Uterus (tissue), 4 donors: ENCODE results near the gene LCN10. TPM values are rescaled to one million over a fixed set of nuclear protein-coding genes. Genes with fewer than 3 reads are reported as not detected.

ENCODE experiments used
- DNase-seq, 2 donors: peaks; one replicate each; pipeline ENCODE4 v3.0.0-alpha.2; 2019 to 2020
- H3K27ac ChIP-seq, 2 donors: fragments of 200-600 bp; sonication (generic); 1 replicate in 1 of 2; 2 replicates in 1 of 2; pipeline ENCODE4 v1.5.1; 2016 to 2018
- H3K27me3 ChIP-seq, 2 donors: fragments of 200-600 bp; sonication (generic); one replicate each; pipeline ENCODE4 v1.5.1; 2018 to 2019; ENCODE audit warnings: control low read depth in 1 of 2
- H3K36me3 ChIP-seq, 2 donors: fragments of 200-600 bp; sonication (generic); one replicate each; pipeline ENCODE4 v1.5.1; 2019; ENCODE audit warnings: control low read depth in 1 of 2
- H3K4me1 ChIP-seq, 2 donors: fragments of 200-600 bp; sonication (generic); one replicate each; pipeline ENCODE4 v1.5.1; 2018 to 2019; ENCODE audit warnings: control low read depth in 1 of 2
- H3K4me3 ChIP-seq, 2 donors: fragments of 200-600 bp; sonication (generic); 1 replicate in 1 of 2; 2 replicates in 1 of 2; pipeline ENCODE4 v1.5.1; 2018 to 2019; ENCODE audit warnings: mild to moderate bottlenecking in 1 of 2
- H3K9me3 ChIP-seq, 2 donors: fragments of 200-600 bp; sonication (generic); one replicate each; pipeline ENCODE4 v1.5.1; 2019; ENCODE audit warnings: control low read depth in 1 of 2
- CTCF ChIP-seq, 4 experiments: fragments of 200-600 bp in 2 of 4; fragments of 450-650 bp in 2 of 4; sonication (generic) in 2 of 4; IDR thresholded peaks; one replicate each; pipeline ENCODE4 v1.5.1; 2016 to 2019; ENCODE audit warnings: antibody characterized with exemption in 4 of 4, mild to moderate bottlenecking in 2 of 4, moderate library complexity in 1 of 4
- POLR2A ChIP-seq, 2 donors: fragments of 450-650 bp; IDR thresholded peaks; one replicate each; pipeline ENCODE4 v1.6.1; 2016; ENCODE audit warnings: antibody characterized with exemption in 2 of 2, mild to moderate bottlenecking in 1 of 2, moderate library complexity in 1 of 2
- intact Hi-C: fragments of 100-400 bp; cut with DNase I; formaldehyde crosslinking; loops from one replicate; pipeline ENCODE4 v1.15.1; 2023; ENCODE audit warnings: low total_unique reads
- total RNA-seq, 4 donors: library from RNA; depleted of rRNA in 3 of 4; stranded (reverse); fragments of >200 nt in 3 of 4; gene quantifications; one replicate each; pipeline versions ENCODE4 v1.1.0 to v1.2.4, GENCODE V29; 2014 to 2023
- donor health status: DM: yes; HTN: yes; CAD: no.

LCN10 gene
- total RNA-seq, 4 donors from 2014 or later: 0.55 to 81.4 (median 20.4) TPM

- no peak overlapping the region for H3K27ac ChIP-seq
- H3K4me1 ChIP-seq: no peaks in the 10 kb centered on the region
- H3K36me3 ChIP-seq: no peaks in the 10 kb centered on the region
- no peak overlapping the region for H3K4me3 ChIP-seq
- no peaks in the 10 kb centered on the region for H3K27me3 ChIP-seq
- H3K9me3 ChIP-seq: no peaks in the 10 kb centered on the region
- no peak for TF ChIP-seq POLR2A (IDR thresholded peaks at IDR 0.05)
- peak; percentile 24 to 41 (median 32) for TF ChIP-seq CTCF (IDR thresholded peaks at IDR 0.05)
- DNase-seq: no peak
- intact Hi-C loops: no loop called here
Measured at GRCh38 chr9:136784249-136784996, 41.7 kb upstream of the LCN10 start.

- no peaks in the 10 kb centered on the region for H3K9me3 ChIP-seq
- no peaks in the 10 kb centered on the region for H3K4me1 ChIP-seq
- intact Hi-C loops: no loop called here
- no peaks in the 10 kb centered on the region for H3K27me3 ChIP-seq
- no peak for DNase-seq
- TF ChIP-seq CTCF (IDR thresholded peaks at IDR 0.05): no peak
- no peak for TF ChIP-seq POLR2A (IDR thresholded peaks at IDR 0.05)
- H3K27ac ChIP-seq: no peak overlapping the region
- no peaks in the 10 kb centered on the region for H3K36me3 ChIP-seq
- no peak overlapping the region for H3K4me3 ChIP-seq
Measured at GRCh38 chr9:136782452-136782851, 39.7 kb upstream of the LCN10 start.

GRCh38 chr9:136779808-136780207 is 37.1 kb upstream of the LCN10 start:
- Histone ChIP-seq H3K36me3 (no peaks in the 10 kb centered on the region), H3K4me3 (no peak overlapping the region), H3K27me3 (no peaks in the 10 kb centered on the region), H3K4me1 (no peaks in the 10 kb centered on the region), H3K9me3 (no peaks in the 10 kb centered on the region), H3K27ac (no peak overlapping the region)
- TF ChIP-seq POLR2A (IDR thresholded peaks at IDR 0.05) (no peak), CTCF (IDR thresholded peaks at IDR 0.05) (no peak)
- intact Hi-C loops: no loop called here
- no peak for DNase-seq

GRCh38 chr9:136777359-136777758 is 34.6 kb upstream of the LCN10 start:
- intact Hi-C loops: no loop called here

More at GRCh38 chr9:136777359-136777758, 34.6 kb upstream of the LCN10 start:
- H3K36me3 ChIP-seq: no peaks in the 10 kb centered on the region
- DNase-seq: no peak
- no peaks in the 10 kb centered on the region for H3K27me3 ChIP-seq
- H3K27ac ChIP-seq: no peak overlapping the region
- H3K9me3 ChIP-seq: no peaks in the 10 kb centered on the region
- H3K4me3 ChIP-seq: no peak overlapping the region
- no peak for TF ChIP-seq POLR2A (IDR thresholded peaks at IDR 0.05)
- TF ChIP-seq CTCF (IDR thresholded peaks at IDR 0.05): no peak
- no peaks in the 10 kb centered on the region for H3K4me1 ChIP-seq
